Skin of body (tissue), 2 donors: ENCODE measurements around the gene CLCN2. TPM values are rescaled to one million over a fixed set of nuclear protein-coding genes. Genes with fewer than 3 reads are reported as not detected.
A peak's percentile ranks its signal among the peaks of the same experiment; 100 is the strongest.

Source experiments
- DNase-seq: peaks from one replicate; lab custom pipeline; 2025; lab: John Stamatoyannopoulos, UW
- total RNA-seq: library from RNA; depleted of rRNA; stranded (reverse); fragments of >200 nt; gene quantifications from one replicate; pipeline ENCODE4 v1.2.3, GENCODE V29; 2014

CLCN2 gene
- total RNA-seq, 1 donor from 2014 or later: 5.3 TPM

GRCh38 chr3:184327171-184327570 is 34.2 kb downstream of the CLCN2 start:
- DNase-seq: no peak

GRCh38 chr3:184325715-184326369 is 35.6 kb downstream of the CLCN2 start:
- DNase-seq: no peak

- DNase-seq: no peak
Measured at GRCh38 chr3:184325269-184325668, 36.1 kb downstream of the CLCN2 start.

- DNase-seq: no peak
Measured at GRCh38 chr3:184323696-184324095, 37.7 kb downstream of the CLCN2 start.

GRCh38 chr3:184322731-184323487 is 38.5 kb downstream of the CLCN2 start:
- no peak for DNase-seq

- DNase-seq: no peak
Measured at GRCh38 chr3:184321666-184322065, 39.7 kb downstream of the CLCN2 start.

- peak; percentile 63 for DNase-seq
Measured at GRCh38 chr3:184320104-184320445, 41.3 kb downstream of the CLCN2 start.

GRCh38 chr3:184317201-184317600 is 44.2 kb downstream of the CLCN2 start:
- no peak for DNase-seq

GRCh38 chr3:184316792-184317191 is 44.6 kb downstream of the CLCN2 start:
- DNase-seq: no peak

GRCh38 chr3:184315871-184316661 is 45.3 kb downstream of the CLCN2 start:
- DNase-seq: no peak

- DNase-seq: no peak
Measured at GRCh38 chr3:184315543-184315867, 45.9 kb downstream of the CLCN2 start.

GRCh38 chr3:184314700-184315542 is 46.5 kb downstream of the CLCN2 start:
- peak; percentile 72 for DNase-seq

GRCh38 chr3:184314363-184314699 is 47.1 kb downstream of the CLCN2 start, which contains the start of gene EIF4G1:
EIF4G1 (plus strand) TSS chr3:184314606; CDS start chr3:184315797, 1,191 bp downstream.
- peak; percentile 93 for DNase-seq

GRCh38 chr3:184311633-184312032 is 49.8 kb downstream of the CLCN2 start:
- DNase-seq: no peak

GRCh38 chr3:184308744-184309143 is 52.7 kb downstream of the CLCN2 start:
- no peak for DNase-seq

GRCh38 chr3:184307915-184308314 is 53.5 kb downstream of the CLCN2 start:
- DNase-seq: no peak

- DNase-seq: no peak
Measured at GRCh38 chr3:184306341-184306972, 54.9 kb downstream of the CLCN2 start.

GRCh38 chr3:184305577-184305976 is 55.8 kb downstream of the CLCN2 start:
- no peak for DNase-seq

- DNase-seq: no peak
Measured at GRCh38 chr3:184300378-184300720, 61.1 kb downstream of the CLCN2 start.

GRCh38 chr3:184299488-184300377 is 61.7 kb downstream of the CLCN2 start:
- DNase-seq: no peak
